GM20000 (cell line): ENCODE measurements around the gene IQGAP2.

Experiments
- DNase-seq: peaks from one replicate; pipeline ENCODE4 v3.0.0; 2012; ENCODE audit warnings: low spot score
- CTCF ChIP-seq: IDR thresholded peaks from 2 replicates; pipeline ENCODE4 v1.5.1; 2012; ENCODE audit warnings: mild to moderate bottlenecking, control low read depth; ENCODE audit errors: extremely low read depth, missing control alignments

Gene IQGAP2

DNA sequence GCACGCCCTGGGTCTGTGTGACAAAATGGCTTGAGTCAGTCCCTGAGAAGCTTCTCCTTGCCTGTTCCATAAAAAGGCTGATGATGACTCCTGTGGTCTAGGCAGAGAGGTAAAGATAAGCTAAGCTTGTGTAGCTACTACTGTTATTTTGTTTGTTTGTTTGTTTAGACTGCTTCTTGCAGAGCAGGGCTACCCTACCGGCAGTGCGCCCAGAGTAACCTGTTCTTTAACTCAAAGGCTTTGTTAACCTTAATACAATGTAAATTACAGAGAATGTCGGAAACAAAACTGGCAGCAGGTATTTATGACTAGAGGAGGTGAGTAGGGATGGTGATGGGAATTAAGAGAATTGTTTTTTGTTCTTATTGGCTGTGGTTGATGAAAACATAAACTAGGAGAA is 132.5 kb downstream of the IQGAP2 start:
- no peak for DNase-seq
- no peak for TF ChIP-seq CTCF

DNA sequence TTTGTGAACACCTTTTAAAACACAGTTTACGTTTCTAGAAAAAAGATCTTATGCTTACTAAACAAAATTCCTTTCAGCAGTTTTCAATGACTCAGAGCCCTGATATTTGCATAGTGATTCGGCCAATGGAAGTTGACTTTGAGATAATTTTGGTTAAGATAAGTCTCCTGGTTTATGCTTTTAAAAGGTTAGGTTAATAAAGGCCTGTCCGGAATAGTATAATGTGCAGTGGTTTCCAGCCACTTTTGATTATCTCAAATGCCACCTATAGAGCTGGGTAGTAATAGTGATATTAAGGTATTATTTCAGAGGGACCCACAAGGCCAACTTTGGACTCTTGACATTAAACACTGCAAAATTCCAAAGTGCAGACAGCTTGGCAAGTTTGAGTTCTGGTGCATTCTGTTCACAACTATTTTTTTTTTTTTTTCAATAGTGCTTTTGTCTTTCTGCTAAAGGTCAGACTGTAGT is 134.0 kb downstream of the IQGAP2 start:
- no peak for DNase-seq
- no peak for TF ChIP-seq CTCF

GRCh38 chr5:76542241-76542640 is 139.2 kb downstream of the IQGAP2 start:
- no peak for DNase-seq
- no peak for TF ChIP-seq CTCF

DNA sequence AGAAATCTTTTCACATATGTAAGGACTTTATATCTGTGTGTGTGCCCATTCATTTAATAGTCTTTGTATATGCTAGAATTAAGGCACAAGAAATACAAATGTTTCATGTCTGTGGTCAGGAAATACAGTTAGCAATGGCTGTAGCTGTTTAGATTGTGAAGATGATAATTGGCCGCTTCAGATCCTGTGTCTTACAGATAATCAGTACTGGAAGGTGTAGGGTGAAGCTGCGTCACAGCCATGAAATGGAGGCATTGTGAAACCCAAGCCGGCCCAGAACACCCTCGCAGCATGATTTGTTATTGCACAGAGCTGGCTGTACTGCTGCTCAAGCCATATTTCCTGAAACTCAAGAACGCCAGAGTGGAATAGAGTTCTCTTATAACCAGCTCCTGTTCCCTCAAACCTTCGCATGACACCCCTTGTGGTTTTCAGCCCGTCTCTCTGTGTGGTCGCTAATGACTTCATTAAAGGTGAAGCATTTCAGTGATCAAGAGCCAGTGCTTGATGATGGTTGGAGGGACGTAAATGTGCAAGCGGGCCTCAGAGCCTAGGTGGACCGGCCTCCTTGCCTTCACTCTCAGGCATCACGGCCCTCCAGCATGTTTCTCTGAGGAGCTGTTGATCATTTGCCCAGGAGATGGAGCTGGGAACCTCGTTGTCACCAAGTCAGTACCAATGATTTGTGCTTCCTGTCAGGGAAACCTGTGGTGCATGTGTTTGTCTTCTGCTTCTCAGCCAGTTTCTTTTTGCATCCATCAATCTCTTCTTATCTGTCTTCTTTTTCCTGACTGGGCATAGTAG is 140.0 kb downstream of the IQGAP2 start:
- no peak for DNase-seq
- no peak for TF ChIP-seq CTCF

GRCh38 chr5:76544268-76544926 is 141.3 kb downstream of the IQGAP2 start:
- TF ChIP-seq CTCF, result peak; percentile 68
- peak; percentile 52 for DNase-seq

GRCh38 chr5:76545184-76545583 is 142.1 kb downstream of the IQGAP2 start:
- no peak for DNase-seq
- no peak for TF ChIP-seq CTCF

DNA sequence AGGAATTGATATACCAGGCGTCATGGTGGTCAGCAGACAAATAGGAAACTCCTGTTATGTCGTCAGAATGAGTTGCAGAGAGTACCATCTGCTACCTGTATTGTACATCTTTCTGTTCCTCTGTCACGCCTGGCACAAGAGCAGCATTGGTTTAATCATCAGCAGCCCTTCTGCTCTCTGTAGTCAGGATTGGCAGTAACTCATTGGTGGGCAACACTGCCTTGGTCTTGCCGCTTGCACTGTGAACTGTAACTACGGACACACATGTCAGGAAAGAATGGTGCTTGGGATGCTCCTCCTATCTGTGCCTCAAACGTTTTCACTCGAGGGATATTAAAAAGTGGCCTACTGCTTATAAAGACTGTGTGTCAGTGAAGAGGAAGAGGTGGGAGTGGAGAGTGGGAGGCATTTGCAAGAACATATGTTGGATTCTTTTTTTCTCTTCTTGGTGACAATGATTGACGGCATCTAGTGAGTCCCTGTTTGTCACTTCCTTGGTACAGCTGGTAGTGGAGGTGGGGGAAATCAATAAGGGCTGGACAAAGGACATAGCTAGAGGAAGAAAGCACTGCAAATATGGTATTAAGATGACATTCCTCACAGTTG is 143.5 kb downstream of the IQGAP2 start:
- DNase-seq, result peak; percentile 33
- no peak for TF ChIP-seq CTCF
